GM19193 (cell line): ENCODE results near the gene MEIS2.

Experiments
- POLR2A ChIP-seq: IDR thresholded peaks from 4 replicates; pipeline ENCODE4 v1.6.1; 2011; ENCODE audit not compliant: insufficient read depth, insufficient read length; ENCODE audit errors: extremely low read depth

The MEIS2 gene

DNA sequence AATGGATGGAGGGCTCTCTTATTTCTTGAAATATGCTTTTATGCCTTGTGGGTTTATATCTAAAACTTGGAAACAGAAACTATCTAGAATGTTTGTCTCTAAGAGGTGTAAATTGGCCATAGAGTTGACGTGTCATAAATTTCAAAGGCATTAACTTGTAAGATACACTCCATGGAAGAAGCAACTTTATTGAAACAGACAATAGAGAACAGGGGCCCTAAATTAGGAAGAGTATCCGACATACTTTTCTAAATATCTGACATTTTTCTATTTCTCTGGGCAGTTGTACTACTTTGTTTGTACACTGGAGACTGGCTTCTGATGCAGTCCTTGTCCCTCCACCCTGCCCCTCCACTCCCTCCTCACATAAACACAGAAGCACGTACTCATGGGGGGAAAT is 50.0 kb downstream of the MEIS2 start:
- no peak for TF ChIP-seq POLR2A

DNA sequence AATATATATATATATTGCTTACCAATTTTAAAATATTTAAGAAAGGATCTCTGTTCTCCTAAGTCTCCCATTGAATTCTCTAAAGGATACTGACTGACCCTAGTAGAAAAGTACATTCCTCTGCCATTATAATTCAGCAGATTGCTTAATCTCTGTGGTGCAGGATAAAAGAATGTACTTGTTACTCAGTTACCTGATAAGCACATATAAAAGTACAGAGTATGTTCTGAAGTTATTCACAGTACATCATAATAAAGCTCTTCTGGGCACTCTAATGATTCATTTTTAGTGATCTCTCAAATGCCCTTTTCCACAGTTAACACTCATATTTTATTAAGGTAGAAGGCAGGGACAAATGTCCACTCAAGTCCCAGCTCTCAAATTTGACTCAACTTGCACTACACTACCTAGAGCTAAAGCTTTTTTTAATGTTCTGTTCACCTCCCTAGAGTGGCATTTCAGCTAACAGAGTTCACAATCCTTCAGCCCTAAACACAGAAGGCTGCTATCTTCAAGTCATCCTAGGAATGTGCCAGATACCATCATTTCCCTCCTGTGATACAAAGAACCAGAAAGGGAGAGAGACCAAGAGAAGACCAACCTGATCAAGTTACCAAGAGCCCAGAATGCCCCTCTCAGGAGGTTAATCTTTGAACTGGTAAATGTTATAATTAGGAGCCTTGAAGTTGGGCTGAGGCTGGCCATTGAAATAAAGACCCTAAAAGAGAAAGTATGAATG is 53.3 kb downstream of the MEIS2 start:
- no peak for TF ChIP-seq POLR2A

DNA sequence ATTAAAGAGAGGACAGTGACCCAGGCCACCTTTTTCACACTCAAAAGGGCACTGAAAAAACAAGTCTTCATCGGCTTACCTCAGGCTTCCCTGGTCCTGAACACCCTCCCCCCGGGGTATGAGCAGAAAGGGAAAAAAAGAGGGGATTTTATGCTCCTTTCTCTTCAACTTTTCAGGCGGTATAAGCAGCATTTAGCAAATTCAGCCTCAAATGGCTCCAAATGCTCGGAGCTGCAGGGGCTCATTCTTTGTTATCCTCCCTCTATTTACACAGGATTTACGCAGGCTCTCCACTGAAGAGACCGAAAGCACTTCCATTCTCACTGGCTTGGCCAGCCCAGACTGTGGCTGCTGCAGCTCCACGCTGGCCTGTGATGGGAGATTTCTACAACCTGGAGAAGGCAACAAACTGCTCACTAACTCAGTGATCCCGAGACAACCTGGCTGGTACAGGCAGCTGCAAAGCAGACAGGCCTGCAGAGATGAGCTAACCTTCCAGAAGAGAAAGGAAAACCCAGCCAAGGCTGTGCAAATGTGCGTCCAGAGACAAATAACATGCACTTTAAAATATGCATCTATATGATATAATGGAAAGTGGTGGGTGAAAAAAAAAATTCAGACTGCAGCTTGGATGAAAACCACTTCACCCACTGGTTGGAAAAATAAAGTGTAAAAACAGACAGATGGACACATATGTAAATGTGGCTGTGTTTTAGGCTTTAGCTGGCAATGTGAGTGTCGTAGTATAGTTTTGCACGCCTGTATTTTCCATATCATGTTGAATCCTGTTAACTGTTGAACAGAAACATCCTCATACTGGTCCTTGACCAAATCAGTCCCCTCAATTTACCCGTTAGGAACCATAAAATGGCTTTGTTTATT is 54.2 kb downstream of the MEIS2 start:
- TF ChIP-seq POLR2A: no peak

DNA sequence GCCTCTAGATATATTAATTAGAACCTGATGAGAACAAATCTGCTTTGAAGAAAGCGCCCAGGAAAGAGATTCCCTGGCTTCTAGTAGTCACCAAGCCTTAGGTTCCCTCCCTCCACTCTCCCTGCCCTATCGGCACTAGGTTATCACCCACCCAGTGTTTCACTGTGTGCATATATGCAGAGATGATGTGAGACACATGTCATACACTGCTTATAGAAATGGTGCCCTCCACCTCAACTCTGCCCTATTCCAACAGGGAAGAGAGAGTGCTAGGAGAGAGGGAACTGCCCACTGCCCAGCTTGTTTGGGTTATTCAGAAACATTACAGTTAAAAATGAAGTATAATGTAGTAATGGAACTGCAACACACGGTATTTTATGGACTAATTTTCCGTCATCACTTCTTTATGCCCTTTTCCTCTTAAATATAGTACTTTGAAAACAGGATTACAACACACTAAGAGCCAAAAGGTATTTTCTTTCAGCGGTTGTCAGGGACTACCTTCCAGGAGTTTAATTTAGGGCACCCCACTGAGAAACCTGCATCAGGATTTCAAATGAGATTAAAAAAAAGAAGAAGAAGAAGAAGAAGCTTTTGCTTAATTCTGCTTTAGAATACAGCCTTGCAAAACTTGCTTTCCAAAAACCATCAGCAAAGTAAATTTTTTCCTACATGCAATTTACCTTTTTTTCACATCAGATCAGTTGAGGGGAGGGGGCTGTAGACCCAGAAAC is 55.3 kb downstream of the MEIS2 start:
- no peak for TF ChIP-seq POLR2A

DNA sequence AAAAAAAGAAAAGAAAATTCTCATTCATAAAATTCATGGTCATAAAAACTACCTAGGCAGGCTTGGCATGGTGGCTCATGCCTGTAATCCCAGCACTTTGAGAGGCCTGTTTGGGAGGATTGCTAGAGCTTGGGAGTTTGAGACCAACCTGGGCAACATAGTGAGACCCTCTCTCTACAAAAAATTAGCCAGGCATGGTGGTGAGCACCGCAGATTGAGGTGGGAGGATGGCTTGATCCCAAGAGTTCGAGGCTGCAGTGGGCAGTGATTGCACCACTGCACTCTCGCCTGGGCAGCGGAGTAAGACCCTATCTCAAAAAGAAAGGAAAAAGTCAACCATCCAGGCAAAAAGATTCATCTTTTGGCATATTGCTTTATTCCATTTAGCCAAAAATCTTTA is 58.5 kb downstream of the MEIS2 start:
- TF ChIP-seq POLR2A: no peak

DNA sequence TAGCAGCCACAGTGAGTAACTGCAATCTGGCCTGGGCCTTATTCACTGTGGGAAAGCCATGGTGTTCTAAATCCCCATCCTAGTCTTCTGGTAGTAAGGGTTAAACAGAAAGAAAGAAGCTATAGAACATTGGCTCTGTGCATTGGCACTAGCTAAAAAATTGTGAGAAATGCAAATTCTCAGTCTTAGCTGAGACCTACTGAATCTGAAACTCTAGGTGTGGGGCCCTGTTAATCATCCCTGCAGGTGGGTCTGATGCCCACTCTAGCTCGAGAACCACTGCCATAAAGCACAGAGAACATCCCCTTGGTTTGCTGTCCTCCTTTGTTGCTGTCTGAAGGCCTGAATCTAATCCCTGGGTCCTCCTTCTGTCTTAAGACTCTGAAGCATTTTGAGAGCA is 59.3 kb downstream of the MEIS2 start:
- TF ChIP-seq POLR2A: no peak

DNA sequence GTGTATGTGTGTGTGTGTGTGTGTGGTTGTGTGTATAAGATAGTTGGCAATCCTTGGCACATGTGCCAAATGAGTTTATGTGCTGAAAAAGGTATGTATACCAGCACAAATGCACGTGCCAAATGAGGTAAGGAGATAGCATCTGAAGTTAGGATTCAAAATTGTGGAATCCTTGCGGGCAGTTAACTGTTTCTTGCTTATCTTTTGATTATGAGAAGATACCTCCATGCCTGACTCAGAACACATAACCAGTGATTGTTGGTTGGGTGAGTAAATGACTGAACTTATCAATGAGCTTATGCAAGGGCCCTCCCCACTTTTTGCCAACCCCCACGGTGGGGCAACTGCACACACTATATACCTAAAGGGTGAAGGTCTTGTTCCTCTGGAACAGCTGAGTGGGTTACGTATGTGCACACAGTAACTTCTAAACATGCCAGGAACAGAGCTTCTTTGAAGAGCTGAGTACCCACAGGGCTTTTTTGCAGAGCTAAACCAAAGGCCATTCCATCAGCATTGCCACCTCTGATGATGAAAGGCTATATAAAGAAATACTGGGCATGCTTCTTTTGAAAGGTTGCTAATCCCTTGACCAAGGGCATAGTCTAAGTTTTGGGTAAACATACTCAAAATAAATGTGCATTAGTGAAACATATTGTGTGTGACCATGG is 60.1 kb downstream of the MEIS2 start:
- TF ChIP-seq POLR2A: no peak

DNA sequence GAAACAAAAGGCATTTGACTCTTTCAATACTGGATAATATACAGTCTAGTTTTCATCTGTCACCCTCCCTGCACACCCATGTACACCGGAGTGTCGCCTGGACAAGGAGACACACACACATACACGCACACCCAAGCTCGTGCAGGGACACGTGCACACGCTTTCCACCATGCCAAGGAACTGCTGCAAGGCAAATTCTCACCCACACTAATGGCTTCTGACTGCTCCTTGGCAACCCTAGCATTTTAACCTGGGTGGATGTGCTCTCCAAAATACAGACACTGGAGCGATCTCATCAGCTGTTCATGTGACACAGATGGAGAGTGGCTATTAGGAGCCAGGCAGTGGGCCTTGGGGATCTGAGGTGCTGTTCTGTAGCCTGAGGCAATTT is 61.6 kb downstream of the MEIS2 start:
- TF ChIP-seq POLR2A: no peak

DNA sequence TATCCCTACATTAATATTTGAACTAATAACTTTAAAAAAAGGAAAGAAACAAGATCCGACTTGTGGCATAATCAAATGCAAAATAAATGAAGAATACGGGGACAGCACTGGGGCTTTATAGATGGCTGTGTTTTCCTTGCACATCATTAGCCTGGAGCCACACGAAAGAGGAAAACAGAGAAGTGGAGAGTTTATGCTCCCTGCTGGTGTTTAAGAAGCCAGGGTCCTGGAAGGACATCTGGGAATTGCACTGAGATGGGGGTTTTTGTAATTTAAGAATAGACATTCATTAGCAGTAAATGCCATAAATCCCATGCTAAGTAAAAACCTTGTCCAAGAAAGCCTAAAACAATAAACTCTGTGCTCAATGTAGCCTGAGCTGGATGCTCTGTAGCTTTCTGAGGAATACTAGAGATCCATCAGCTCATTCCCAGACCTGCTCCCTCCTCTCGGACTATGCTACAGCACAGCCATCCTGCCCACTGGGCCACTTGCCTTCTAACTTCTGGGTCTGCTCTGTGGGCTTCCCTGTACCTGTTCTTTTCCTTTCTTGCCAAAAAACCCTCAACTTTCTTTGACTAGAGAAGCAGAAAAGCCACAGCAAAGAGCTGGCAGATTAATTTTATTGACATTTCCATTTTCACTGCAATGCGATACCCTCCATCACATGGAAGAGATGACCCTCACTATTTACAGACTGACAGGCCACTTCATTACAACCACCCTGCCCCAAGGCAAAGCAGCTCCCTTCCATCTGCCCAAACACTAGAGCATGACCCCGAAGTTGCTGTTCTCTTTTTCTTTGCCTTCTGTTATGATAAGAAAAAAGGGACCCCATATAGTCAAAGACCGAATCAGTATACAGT is 62.3 kb downstream of the MEIS2 start:
- TF ChIP-seq POLR2A: no peak

DNA sequence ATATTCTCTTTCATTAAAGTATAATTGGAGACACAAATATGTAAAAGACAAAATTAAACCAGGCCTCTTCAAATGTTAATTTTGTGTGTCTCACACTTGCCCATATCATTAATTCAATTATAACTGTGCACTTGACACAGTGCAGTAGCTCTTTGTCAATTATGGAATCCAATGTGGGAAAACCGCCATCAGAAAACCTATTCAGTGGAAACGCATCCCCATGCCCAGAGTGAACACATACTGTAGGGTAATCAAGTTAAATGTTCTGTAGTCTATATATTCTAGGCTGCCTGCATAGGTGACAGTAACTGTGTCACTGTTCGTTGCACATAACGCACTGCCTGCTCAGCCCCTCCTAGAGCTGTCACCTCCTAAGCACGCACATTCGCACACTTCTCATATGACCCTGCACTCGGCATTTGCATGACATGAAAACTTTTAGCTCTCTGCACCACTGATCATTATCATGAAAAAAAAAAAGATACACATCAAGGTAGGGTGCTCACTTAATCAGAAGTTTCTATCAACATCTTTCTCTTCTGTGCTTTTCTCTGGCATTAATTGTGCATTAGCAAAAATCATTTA is 63.2 kb downstream of the MEIS2 start:
- no peak for TF ChIP-seq POLR2A

DNA sequence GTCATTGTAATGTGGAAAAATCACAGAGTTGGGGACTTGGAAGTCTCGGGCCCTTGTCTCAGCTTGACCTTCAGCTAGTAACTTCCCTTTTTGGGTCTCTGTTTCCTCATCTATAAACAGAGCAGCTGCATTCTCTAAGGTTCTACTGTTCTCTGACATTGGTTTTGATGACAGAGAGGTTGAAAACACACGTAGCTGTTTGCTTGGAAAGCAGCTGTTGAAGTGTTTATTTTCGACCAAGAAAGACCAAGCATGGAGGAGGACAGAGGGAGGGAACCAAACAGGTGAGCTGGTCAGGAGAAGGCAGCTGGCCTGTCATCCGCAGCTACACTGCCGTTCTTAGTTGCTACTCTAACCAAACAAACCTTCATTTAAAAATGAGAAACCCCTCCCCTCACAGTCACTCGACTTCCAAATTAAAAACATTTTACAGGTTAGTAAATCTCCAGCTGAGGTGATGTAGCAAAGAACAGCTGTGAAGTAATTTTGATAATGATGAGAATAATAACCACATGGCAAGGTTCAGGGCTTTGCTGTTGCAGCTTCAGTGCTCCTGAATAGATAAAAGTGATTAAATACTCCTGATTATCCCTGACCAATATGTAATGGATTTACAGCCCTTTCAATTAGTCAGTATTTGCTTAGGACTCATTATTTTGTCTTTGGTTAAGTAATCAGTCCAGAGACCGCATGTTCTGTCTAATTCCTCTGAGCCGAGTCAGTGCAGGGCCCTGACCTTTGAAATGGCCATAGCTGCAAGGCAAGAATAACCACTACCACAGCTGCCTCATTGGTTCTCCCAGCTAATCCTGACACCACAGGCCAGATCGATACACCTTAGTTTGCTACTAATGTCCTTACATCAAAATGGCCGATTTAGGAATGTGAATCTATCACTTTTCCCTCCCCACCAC is 65.3 kb downstream of the MEIS2 start:
- TF ChIP-seq POLR2A: no peak

DNA sequence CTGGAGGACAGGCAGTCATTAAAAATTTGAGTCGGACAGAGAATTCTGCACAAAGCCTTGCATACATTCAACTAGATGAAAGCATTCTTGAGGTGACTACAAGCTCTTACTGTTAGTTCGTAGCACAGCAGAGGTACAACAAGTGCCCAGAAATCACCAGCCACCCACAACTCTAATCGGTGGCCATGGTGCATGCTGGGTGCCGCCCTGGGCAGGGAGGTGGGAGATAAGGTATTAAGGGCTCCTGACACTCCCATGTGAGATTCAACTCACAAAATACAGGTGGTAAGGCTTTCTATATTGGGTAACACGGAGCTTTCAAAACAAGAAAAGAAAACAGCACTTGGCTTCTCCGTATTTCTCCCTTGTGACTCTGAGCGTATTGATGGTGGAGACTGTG is 66.0 kb downstream of the MEIS2 start:
- TF ChIP-seq POLR2A: no peak
